Caco-2 (cell line): ENCODE data around the gene VTI1A. TPM values are rescaled to one million over a fixed set of nuclear protein-coding genes. Genes with fewer than 3 reads are reported as not detected.

Source experiments
- BruUV-seq: library from RNA; stranded (reverse); fragments of 400-500 nt; replicated peaks from 2 replicates; lab custom pipeline; 2021; lab: Mats Ljungman, UMichigan
- CTCF ChIA-PET: fragments of 300-600 bp; sonication (Branson Sonifier 250); formaldehyde crosslinking; loops from one replicate; lab custom pipeline; 2022; ENCODE audit warnings: antibody characterized with exemption; lab: Charles Lee
- POLR2A ChIA-PET: fragments of 300-600 bp; sonication (Branson Sonifier 250); formaldehyde crosslinking; loops from one replicate; lab custom pipeline; 2022; ENCODE audit warnings: antibody characterized with exemption; lab: Charles Lee
- DNase-seq, 2 experiments: peaks; one replicate each; pipeline versions ENCODE4 v3.0.0 to v3.0.0-alpha.2; 2020 to 2022
- H3K27me3 ChIP-seq: replicated peaks from 2 replicates; pipeline ENCODE4 v1.6.0; 2011; ENCODE audit warnings: low read length; ENCODE audit not compliant: control insufficient read depth, insufficient read depth
- H3K36me3 ChIP-seq: 2 replicates; pipeline ENCODE4 v1.5.1; 2011; ENCODE audit warnings: low read length; ENCODE audit not compliant: control insufficient read depth, insufficient read depth
- H3K4me1 ChIP-seq: fragments of 250-450 bp; sonication (Bioruptor Pico); 2 replicates; pipeline ENCODE4 v1.5.1; 2020; ENCODE audit warnings: mild to moderate bottlenecking
- H3K4me3 ChIP-seq: 2 replicates; pipeline ENCODE4 v1.5.1; 2011; ENCODE audit warnings: low read depth, mild to moderate bottlenecking, control low read depth, low read length
- H3K9me3 ChIP-seq: fragments of 250-450 bp; sonication (Bioruptor Pico); 2 replicates; pipeline ENCODE4 v1.5.1; 2020; ENCODE audit warnings: mild to moderate bottlenecking, moderate library complexity
- H3K27ac Mint-ChIP-seq: one replicate; pipeline ENCODE4 v1.8.0; 2022; ENCODE audit warnings: mixed read lengths; ENCODE audit not compliant: unreplicated experiment
- H3K27me3 Mint-ChIP-seq: one replicate; pipeline ENCODE4 v1.8.0; 2022; ENCODE audit warnings: mixed read lengths; ENCODE audit not compliant: insufficient read depth, unreplicated experiment
- H3K36me3 Mint-ChIP-seq: one replicate; pipeline ENCODE4 v1.8.0; 2022; ENCODE audit warnings: mild to moderate bottlenecking, mixed read lengths; ENCODE audit not compliant: insufficient read depth, unreplicated experiment
- H3K4me1 Mint-ChIP-seq: one replicate; pipeline ENCODE4 v1.8.0; 2022; ENCODE audit warnings: low read depth, mixed read lengths; ENCODE audit not compliant: unreplicated experiment
- H3K4me3 Mint-ChIP-seq: one replicate; pipeline ENCODE4 v1.8.0; 2022; ENCODE audit warnings: mild to moderate bottlenecking, moderate library complexity, mixed read lengths; ENCODE audit not compliant: unreplicated experiment
- H3K9me3 Mint-ChIP-seq: one replicate; pipeline ENCODE4 v1.8.0; 2022; ENCODE audit warnings: mixed read lengths; ENCODE audit not compliant: unreplicated experiment
- intact Hi-C: fragments of 100-400 bp; cut with micrococcal nuclease; formaldehyde crosslinking; loops from one replicate; pipeline ENCODE4 v1.10.0; 2022; ENCODE audit not compliant: unreplicated experiment
- total RNA-seq: library from RNA; stranded (reverse); gene quantifications from 2 replicates; pipeline ENCODE4 v1.2.3, GENCODE V29; 2022
- TF ChIP-seq, protein P1 (sequence below), 2 experiments: fragments of 200-600 bp in 1 of 2; IDR thresholded peaks; 1 replicate in 1 of 2; 2 replicates in 1 of 2; pipeline versions ENCODE4 v1.5.1 to v1.8.0; 2011 to 2022; ENCODE audit warnings: antibody characterized with exemption in 1 of 2, control low read depth in 1 of 2, inconsistent platforms in 1 of 2, low read depth in 1 of 2, low read length in 1 of 2, mild to moderate bottlenecking in 1 of 2, moderate library complexity in 1 of 2; ENCODE audit not compliant: insufficient read depth in 1 of 2, severe bottlenecking in 1 of 2, unreplicated experiment in 1 of 2

The VTI1A gene
- total RNA-seq, 1 experiment from 2014 or later = 45.6 TPM

DNA sequence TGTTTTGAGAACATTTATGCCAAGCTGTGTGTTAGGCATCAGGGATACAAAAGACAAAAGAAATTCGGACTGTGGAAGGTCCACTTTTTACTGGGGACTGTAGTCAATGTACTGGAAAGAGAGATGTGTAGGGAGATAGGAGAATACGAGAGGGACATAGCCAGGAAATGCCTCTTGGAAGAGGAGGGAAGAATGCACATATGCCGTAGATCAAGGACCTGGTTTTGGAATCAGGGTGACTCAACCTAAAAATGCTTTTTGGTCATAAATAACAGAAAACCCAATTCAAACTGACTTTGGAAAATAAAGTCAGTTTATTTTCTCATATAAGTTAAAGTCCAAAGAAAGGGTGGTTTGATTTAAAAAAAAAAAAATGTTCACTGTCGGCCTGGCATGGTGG, 362.7 kb downstream of the VTI1A start:
- H3K27me3 Mint-ChIP-seq = no peaks in the 10 kb centered on the region
- H3K36me3 ChIP-seq = no peaks in the 10 kb centered on the region
- intact Hi-C loops = loop anchor here (2.0 to 5.0 kb wide), 2 partner anchors 43 to 177 kb away; no protein-coding TSS in a partner anchor
- no peaks in the 10 kb centered on the region for H3K27me3 ChIP-seq
- H3K4me1 ChIP-seq = peaks cover 59% of the 10 kb centered on the region
- no peak overlapping the region for H3K4me3 ChIP-seq
- TF ChIP-seq, protein P1, sequence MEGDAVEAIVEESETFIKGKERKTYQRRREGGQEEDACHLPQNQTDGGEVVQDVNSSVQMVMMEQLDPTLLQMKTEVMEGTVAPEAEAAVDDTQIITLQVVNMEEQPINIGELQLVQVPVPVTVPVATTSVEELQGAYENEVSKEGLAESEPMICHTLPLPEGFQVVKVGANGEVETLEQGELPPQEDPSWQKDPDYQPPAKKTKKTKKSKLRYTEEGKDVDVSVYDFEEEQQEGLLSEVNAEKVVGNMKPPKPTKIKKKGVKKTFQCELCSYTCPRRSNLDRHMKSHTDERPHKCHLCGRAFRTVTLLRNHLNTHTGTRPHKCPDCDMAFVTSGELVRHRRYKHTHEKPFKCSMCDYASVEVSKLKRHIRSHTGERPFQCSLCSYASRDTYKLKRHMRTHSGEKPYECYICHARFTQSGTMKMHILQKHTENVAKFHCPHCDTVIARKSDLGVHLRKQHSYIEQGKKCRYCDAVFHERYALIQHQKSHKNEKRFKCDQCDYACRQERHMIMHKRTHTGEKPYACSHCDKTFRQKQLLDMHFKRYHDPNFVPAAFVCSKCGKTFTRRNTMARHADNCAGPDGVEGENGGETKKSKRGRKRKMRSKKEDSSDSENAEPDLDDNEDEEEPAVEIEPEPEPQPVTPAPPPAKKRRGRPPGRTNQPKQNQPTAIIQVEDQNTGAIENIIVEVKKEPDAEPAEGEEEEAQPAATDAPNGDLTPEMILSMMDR (IDR thresholded peaks at IDR 0.05; ENCODE audit: insufficient read depth in 1 of 2, low read depth in 1 of 2, low read length in 1 of 2, severe bottlenecking in 1 of 2, unreplicated experiment in 1 of 2) = no peak
- CTCF ChIA-PET = no interaction called here
- no TSS peak for BruUV-seq
- H3K4me3 Mint-ChIP-seq = peak overlapping the region; percentile 57
- no peaks in the 10 kb centered on the region for H3K9me3 ChIP-seq
- DNase-seq = no peak
- H3K4me1 Mint-ChIP-seq = peaks cover 43% of the 10 kb centered on the region
- H3K27ac Mint-ChIP-seq = peak overlapping the region; percentile 95
- peaks cover 46% of the 10 kb centered on the region for H3K36me3 Mint-ChIP-seq
- H3K9me3 Mint-ChIP-seq = no peaks in the 10 kb centered on the region
- POLR2A ChIA-PET = interaction anchor here (0.8 kb wide), 1 partner anchor 16 kb away, joined by 3 read pairs; no protein-coding TSS in a partner anchor

DNA sequence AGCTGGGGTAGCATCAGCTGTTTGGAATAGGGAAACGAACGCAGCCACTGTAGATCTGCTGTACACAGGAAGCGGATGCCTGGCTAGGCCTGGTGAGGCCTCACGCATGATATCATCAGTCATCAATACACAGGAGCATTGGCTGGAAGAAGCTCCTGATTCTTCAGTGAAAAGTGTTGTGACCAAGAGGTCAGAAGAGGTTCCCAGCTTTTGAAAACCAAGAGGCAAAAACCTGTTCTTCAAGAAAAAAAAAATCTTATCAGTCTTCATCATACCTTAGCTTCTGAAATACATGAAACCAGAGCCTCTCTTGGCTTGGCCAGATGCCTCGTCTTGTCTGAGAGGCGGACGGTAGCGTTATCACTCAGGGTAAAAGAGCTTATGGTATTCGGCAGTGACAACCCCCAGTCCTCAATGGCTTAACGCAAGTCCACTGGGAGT, 363.7 kb downstream of the VTI1A start:
- peaks cover 53% of the 10 kb centered on the region for H3K4me1 Mint-ChIP-seq
- POLR2A ChIA-PET = interaction anchor here (0.6 to 1.0 kb wide), 6 partner anchors 17 to 82 kb away, joined by 3 to 5 read pairs (median 3); no protein-coding TSS in a partner anchor
- H3K9me3 ChIP-seq = no peaks in the 10 kb centered on the region
- H3K36me3 Mint-ChIP-seq = peaks cover 52% of the 10 kb centered on the region
- peak overlapping the region; percentile 95 for H3K27ac Mint-ChIP-seq
- intact Hi-C loops = loop anchor here (1.0 to 5.0 kb wide), 4 partner anchors 32 to 178 kb away; partner anchors contain the start of gene TCF7L2
- no peaks in the 10 kb centered on the region for H3K27me3 Mint-ChIP-seq
- TF ChIP-seq, protein P1 (IDR thresholded peaks at IDR 0.05; ENCODE audit: insufficient read depth in 1 of 2, low read depth in 1 of 2, low read length in 1 of 2, severe bottlenecking in 1 of 2, unreplicated experiment in 1 of 2) = no peak
- CTCF ChIA-PET = interaction anchor here (0.5 to 2.2 kb wide), 5 partner anchors 32 to 247 kb away, joined by 3 to 12 read pairs (median 10); no protein-coding TSS in a partner anchor
- no peaks in the 10 kb centered on the region for H3K9me3 Mint-ChIP-seq
- peak overlapping the region; percentile 76 for H3K4me3 Mint-ChIP-seq
- H3K36me3 ChIP-seq = no peaks in the 10 kb centered on the region
- BruUV-seq = TSS peak; percentile 67
- no peaks in the 10 kb centered on the region for H3K27me3 ChIP-seq
- peak; percentile 75 to 91 for DNase-seq
- H3K4me3 ChIP-seq = no peak overlapping the region
- H3K4me1 ChIP-seq = peaks cover 50% of the 10 kb centered on the region

DNA sequence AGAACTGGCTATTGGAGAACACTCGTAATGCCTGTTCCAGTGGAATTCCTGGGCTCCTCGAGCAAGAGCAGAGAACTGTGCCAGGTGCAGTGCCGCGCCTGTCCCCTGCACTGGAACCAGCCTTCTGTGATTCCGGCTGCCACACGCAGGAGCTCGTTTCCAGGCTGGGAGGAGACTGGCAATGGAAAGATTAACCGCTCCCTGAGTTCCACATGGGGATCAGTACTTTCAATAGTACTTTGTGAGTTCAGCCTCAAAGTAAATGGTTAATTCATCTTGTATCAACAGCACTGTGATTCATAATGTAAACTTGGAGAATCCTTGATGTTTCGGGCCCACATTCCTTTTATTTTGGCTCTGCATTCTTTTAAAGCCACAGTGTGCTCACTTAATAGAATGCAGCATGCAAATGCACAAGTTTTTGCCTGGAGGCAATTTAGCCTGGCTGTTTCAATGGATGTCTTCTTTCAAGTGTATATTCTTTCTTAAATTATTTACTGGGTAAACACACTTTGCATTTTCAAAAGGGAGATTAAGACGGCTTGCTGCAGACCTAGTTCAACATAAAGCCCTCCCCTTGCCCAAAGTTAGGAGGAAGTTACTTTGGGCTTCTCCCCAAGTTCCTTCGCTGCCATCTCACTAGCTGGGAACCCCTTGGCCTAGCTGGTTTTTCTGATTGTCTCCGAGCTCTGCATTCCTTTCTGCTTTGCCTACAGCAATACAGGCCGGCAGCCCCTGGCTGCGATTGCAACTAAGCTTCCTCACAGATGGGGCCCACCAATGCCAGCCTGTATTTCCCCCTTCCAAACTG, 364.9 kb downstream of the VTI1A start:
- Mint-ChIP-seq H3K27ac (peak overlapping the region; percentile 95), H3K4me1 (peaks cover 58% of the 10 kb centered on the region), H3K9me3 (no peaks in the 10 kb centered on the region), H3K27me3 (no peaks in the 10 kb centered on the region), H3K36me3 (peaks cover 53% of the 10 kb centered on the region), H3K4me3 (peak overlapping the region; percentile 76)
- peaks cover 50% of the 10 kb centered on the region for H3K4me1 ChIP-seq
- H3K9me3 ChIP-seq = no peaks in the 10 kb centered on the region
- peak; percentile 85 to 87 for DNase-seq
- no peaks in the 10 kb centered on the region for H3K36me3 ChIP-seq
- intact Hi-C loops = loop anchor here (1.0 to 5.0 kb wide), 7 partner anchors 25 to 180 kb away; partner anchors contain the start of gene TCF7L2
- H3K27me3 ChIP-seq = no peaks in the 10 kb centered on the region
- no TSS peak for BruUV-seq
- no peak overlapping the region for H3K4me3 ChIP-seq
- ChIA-PET CTCF (interaction anchor here (0.6 to 2.2 kb wide), 7 partner anchors 33 to 145 kb away, joined by 3 to 12 read pairs (median 5); no protein-coding TSS in a partner anchor), POLR2A (interaction anchor here (0.5 to 1.0 kb wide), 5 partner anchors 22 to 319 kb away, joined by 3 to 5 read pairs (median 3); no protein-coding TSS in a partner anchor)
- TF ChIP-seq, protein P1 (IDR thresholded peaks at IDR 0.05; ENCODE audit: insufficient read depth in 1 of 2, low read depth in 1 of 2, low read length in 1 of 2, severe bottlenecking in 1 of 2, unreplicated experiment in 1 of 2) = no peak
